NT2/D1 (cell line): Measurements from ENCODE around the gene SLC25A21.

Source experiments
- SUZ12 ChIP-seq: IDR thresholded peaks from 2 replicates; pipeline ENCODE4 v1.6.1; 2011; ENCODE audit not compliant: insufficient read length, insufficient read depth; ENCODE audit errors: extremely low read depth
- YY1 ChIP-seq: IDR thresholded peaks from 2 replicates; pipeline ENCODE4 v1.6.1; 2011; ENCODE audit not compliant: insufficient read length, insufficient read depth
- ZNF274 ChIP-seq: IDR thresholded peaks from 2 replicates; pipeline ENCODE4 v1.6.1; 2011; ENCODE audit warnings: mild to moderate bottlenecking, low read depth, low read length

GRCh38 chr14:36748610-36749213, 423.7 kb downstream of the SLC25A21 start:
- TF ChIP-seq SUZ12 (no peak), ZNF274 (no peak), YY1 (no peak)
